GM18519 (cell line): ENCODE results near the gene FNIP2.
"Not testable (repeated sequence)": the region's sequence is repeated elsewhere in the genome, so short reads cannot be mapped to it uniquely, and the experiment has no call there.

Experiments used
- ATAC-seq: cut with Tn5 transposase; IDR thresholded peaks from one replicate; pipeline ENCODE4 v1.9.1; 2021; ENCODE audit warnings: mild to moderate bottlenecking, moderate library complexity; ENCODE audit not compliant: unreplicated experiment, low FRiP score

The FNIP2 gene

DNA sequence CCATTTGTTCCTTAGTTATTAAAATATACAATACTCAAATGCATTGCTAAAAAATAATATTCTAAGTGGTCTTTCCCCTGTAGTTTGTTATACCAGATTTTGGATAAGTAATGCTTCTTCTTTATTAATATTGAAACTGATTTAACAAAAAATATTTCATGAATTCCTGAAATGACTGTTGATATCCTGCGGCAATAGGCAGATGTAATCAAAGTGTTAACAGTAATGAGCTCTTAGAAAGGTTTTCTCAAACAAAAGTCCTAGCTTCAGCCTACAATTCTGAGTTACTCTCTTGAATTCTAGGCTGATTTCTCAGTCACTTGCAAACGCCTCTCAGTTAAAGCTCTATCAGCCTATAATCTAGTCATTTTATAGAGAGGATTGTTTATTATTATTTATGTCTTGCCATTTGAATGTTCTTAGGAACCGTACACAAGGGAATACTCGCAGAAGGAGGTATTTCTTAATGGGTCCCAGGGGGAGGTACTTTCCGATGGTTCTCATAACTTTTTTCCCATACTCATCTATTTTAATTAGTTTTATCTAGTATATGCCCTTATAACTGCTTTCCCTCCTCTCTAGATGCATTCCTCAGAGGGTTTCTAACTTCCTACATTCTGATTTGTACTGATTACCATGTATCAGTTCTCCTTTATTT is 96.8 kb downstream of the FNIP2 start:
- no peak for ATAC-seq

DNA sequence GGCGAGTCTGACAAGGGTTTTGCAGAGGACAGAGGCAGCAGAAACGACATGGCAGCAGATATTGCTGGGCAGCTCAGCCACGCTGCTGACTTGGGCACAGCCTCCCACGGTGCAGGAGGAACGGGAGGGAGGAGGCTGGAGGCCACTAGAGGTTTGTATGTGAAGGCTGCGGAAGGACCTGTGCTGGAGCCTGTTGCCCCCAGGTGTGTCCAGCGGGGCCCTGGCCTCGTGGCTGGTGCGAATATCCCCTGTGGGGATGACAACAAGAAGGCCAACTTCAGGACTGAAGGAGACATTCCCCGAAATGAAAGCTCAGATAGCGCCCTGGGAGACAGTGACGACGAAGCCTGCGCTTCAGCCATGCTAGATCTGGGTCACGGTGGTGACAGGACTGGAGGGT is 100.2 kb downstream of the FNIP2 start:
- no peak for ATAC-seq

DNA sequence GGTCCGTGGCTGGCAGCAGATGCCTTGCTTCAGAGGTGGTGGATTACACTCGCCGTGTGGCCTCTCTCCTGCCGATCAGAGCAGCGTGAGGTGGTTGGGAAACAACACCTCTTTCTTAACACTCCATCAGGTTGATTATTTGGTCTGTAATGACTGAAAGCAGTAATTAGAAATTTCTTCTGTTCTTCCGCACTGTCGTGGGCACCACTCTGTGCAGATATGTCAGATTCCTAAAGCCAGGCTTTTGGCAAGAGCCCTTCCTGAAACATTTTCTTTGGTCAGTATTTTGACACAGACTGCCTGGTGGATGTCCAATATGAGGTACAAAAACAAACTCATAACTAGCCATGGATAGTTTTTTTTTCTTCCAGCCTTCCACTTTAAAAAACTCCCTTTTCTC is 100.9 kb downstream of the FNIP2 start:
- ATAC-seq = no peak

DNA sequence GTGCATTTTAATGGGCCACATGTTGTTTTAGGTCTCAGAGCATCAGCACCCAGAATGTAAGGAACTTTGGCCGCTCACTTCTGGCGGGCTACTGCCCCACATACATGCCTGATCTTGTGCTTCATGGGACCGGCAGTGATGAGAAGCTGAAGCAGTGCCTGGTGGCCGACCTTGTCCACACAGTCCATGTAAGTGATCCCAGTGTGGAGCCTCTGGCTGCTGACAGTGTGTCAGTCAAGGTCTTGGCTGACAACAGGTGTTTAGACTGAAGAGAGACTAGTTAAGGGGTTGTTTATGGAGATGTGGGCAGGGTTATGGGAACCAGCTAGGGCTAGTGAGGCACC is 101.4 kb downstream of the FNIP2 start:
- no peak for ATAC-seq

DNA sequence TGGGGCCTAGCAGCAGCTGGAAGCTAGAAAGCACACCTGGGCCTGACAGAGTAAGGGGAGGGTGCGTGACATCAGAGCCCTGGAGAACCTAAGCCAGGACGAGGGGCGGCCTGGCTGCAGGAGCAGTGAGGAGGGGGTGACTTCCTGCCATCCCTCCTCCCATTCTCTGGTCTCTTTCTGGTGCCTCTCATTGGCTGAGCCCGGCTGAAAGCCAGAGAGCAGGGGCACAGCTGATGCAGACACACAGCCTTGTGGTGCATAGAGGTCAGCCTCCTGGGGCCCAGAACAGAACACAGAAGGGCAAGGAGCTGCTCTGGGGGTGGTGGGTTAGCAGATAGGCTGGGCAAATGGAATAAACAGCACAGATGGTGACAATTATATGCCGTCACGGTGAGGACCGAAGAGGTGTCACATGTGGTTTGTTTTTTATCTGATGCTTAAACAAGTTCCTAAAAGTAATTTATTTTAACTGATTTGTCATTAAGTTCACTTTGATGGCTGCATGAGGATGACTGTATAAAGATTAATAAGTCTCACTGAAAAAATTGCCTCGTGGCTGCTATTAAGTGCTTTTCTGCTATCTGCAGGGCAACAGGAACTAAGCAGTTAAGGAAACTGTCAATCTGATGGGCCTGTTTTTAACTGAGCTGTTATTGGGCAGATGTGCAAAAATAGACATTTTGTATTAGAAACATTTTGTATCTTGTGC is 102.0 kb downstream of the FNIP2 start:
- no peak for ATAC-seq

DNA sequence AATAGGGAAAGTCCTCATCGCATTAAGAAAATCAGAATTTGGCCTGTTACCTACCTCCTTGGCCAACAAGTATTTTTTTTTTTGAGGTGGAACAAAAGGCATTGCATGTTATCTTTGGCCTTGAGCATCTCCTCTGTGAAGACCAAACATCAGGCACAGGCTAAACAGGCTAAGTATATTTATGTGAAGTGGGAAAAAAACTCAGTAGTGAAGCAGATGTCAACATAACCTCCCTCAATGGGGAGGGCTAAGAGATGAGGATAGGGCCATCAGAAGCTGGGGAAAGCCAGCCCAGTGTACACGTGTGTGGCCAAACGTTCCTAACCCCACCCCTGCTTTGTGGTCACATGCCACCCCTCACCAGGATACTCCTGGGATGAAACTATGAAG is 102.5 kb downstream of the FNIP2 start:
- no peak for ATAC-seq

DNA sequence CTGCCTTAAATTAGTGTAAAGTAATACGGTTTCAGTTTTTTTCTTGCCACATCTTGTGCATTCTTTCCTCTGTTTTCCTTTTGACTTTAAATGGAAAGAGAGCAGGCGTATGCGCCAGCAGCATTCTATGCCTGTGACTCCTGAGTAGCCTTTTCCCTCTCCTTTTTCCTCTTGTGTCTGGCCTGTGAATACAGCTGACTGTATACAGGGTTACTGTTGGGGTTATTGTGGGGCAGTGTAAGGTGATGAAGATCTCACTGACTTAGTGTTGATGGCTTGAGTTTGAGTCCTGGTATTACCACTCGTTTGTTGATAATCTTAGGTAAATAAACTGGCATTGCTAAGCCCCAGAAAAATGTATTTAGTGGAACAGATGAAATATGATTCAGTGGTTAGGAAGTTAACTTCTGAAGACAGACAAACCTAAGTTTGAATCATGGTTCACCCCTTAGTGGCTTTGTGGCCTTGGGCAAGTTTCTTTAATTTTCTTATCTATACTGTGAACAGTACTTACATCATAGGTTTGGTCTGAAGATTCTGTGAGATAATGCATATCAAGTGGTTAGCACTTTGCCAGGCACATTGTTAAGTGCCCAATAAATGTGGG is 105.1 kb downstream of the FNIP2 start:
- no peak for ATAC-seq

DNA sequence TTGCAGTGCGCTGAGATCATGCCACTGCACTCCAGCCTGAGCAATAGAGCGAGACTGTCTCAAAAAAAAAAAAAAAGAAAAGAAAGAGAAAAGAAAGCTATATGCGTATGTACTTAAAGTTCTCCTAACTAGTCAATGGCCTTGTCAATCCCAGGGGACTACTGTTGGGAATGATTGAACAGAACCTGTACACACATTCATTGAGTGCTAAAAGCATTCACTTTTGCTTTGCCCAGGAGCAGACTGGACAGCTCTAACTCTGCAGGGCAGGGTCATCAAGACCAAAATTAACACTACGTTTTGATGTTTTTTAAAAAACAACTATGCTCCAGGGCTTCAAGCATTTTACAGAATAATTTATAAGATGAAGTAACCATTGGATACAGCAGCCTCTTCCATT is 106.2 kb downstream of the FNIP2 start:
- no peak for ATAC-seq

DNA sequence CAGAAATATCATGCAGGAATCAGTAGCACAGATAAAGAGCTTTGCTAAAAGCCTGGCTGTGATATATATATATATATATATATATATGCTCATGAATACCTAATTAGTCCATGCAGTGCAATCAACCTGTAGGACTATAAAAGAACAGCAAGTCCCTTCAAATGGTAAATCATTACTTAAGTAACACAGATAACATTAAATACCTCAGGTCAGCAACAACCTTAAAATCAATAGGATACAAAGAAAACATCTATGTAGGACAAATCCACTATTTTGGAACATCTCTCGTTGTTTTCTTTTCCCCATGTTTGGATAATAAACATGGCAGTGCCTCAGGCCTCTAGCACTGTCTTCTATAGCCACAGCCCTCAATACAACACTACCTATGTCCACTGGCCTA is 106.6 kb downstream of the FNIP2 start:
- ATAC-seq = no peak

DNA sequence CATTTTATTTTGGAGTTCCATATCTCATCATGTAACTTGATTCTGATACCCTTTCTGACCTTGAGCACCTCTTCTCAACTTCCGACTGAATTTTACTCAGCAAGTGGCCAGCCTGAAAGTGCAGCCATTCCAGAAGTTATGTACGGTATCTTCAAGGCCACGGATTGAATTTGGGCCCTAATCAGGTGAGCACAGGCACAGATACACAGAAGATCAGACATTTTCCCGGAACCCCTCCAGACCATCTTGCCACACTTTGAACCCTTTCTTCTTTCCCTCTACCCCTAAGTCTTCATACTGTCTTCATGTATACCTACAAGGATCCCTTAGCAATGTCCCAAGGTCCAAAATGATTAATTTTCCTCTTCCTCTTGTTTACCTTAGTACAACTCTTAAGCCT is 108.2 kb downstream of the FNIP2 start:
- no peak for ATAC-seq

DNA sequence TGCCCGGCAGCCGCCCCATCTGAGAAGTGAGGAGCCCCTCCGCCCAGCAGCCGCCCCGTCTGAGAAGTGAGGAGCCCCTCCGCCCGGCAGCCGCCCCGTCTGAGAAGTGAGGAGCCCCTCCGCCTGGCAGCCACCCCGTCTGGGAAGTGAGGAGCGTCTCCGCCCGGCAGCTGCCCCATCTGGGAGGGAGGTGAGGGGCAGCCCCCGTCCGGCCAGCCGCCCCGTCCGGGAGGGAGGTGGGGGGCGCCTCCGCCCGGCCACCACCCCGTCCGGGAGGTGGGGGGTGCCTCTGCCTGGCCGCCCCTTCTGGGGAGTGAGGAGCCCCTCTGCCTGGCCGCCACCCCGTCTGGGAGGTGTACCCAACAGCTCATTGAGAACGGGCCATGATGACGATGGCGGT is 113.3 kb downstream of the FNIP2 start:
- ATAC-seq = not testable (repeated sequence)

DNA sequence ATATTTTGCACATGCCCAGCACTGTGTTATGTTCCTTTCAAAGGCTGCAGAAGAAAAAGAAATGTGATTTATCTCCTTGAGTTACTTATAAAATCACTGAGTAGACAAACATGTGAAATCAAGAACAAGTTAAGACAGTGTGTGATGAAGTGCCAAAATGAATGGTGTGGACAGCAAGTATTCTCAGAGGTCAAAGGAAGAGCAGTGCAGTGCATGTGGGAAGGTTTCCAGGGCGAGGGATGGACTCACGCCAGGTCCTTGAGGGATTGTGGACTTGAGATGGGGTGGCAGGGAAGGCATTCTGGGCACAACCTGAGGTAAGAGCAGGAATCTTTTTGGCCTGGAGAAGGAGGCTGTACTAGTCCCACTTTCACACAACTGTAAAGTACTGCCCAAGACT is 115.5 kb downstream of the FNIP2 start:
- ATAC-seq = no peak

DNA sequence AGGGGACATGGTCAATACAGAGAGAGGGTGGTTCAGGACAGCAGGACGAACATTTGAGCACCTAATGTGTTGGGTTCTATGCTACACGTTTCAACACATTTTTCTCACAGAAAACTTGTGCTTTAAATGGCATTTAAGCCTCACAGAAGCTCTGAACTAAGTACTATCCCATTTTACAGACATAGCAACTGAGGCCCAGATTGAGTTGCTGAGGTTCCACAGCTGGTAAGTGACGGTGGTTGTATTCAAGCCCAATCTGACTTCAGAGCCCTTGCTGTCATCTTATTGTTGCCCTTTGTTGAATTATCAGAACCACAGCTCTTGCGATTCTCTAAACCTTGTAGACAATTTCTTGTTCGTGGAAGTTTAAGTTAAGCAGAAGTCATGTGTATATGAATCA is 116.7 kb downstream of the FNIP2 start:
- ATAC-seq = no peak

DNA sequence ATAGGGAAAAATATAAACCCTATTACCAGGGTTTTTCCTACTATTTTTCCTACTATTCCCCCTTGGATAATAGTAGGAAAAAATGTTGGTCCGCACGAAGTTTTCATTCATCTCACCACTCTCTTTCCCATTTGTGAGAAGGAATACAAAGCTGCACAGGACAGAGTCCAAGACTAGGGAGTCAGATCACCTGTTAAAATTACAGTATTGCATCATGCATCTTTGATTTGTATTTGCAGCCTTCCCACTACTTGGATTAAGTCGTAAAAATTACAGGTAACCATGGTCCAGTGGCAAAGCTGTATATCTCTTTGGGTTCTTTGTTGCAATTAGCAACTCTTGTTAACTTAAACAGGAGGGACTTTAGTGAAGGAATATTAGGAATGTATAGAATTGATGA is 121.5 kb downstream of the FNIP2 start:
- no peak for ATAC-seq

DNA sequence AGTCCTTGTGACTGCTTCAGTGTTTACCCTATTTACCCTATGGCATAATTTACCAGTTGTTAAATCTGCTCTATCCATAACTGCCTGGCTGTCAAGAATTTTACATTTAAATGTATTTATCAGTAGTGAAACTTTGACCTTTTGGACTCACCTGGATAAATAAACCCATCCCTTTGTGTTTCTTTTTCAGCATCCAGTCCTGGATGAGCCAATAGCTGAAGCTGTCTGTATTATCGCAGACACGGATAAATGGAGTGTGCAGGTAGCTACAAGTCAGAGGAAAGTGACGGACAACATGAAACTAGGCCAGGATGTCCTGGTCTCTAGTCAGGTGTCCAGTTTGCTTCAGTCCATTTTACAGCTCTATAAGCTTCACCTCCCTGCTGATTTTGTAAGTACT is 122.4 kb downstream of the FNIP2 start:
- no peak for ATAC-seq

DNA sequence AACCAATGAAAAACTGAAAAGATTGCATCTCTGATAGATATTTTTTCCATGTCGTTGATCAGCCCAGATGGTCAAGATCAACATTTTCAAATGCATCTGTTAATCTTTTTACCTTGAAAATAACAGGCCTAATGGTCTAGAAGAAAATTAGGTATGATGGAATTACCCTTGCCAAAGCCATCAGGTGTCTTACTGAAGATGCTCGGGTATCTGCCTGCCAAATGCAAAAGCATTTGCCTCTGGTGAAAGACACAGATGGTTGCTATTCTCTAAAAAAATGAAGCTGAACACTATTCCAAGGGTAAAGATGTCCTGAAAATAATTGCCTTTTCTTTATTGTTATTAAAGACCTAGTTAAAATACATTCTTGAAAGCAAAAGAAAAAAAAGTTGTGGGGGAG is 126.0 kb downstream of the FNIP2 start:
- no peak for ATAC-seq

DNA sequence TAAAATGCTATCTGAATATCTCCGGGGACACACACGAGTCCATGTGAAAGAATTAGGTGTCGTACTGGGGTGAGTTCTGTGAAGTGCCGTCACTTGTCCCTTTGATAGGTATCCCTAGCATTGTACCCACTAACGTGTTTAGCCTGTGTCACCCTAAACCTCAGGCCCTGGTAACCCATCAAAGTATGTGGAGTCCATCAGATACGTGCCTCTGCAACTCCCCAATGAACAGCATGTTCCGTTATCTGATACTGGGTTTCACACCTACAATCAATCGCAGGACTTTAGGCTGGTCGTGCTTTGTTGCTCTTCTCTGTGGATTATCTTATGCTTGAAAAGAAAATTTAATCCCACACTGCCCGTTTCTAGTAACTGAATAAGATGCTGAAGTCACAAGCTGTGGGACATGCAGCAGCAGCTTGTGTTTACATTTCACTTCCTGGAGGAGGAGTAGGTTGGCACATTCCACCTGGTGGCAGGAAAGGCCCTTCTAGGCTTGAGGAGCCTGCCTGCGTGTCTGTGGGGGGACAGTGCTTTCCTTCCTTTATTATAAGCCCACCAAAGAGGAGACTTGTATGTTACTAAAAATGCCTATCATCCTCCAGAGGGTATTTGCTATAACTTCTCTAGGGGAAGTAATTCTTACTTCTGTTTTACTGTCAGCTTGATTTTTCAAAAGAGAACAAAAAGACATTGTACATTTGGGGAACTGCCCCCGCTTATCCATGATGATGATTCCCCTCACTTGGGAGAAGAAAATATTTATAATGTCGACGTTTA is 127.2 kb downstream of the FNIP2 start:
- ATAC-seq = no peak

DNA sequence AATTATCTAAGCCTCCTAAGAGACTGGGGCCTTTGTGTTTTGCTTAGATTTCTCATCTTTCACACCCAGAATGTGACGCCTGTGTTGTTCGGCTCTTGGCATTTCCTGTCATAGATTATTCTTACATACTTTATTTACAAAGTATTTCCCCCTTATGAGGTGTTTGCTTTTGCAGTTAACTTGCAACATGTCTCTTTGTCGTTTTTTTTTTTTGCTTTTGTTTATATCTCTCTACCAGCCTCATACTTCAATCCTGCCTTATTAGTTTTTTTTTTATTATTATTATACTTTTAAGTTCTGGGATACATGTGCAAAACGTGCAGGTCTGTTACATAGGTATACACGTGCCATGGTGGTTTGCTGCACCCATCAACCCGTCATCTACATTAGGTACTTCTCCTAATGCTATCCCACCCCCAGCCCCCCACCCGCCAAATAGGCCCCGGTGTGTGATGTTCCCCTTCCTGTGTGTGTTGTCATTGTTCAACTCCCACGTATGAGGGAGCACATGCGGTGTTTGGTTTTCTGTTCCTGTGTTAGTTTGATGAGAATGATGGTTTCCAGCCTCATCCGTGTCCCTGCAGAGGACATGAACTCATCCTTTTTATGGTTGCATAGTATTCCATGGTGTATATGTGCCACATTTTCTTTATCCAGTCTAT is 127.9 kb downstream of the FNIP2 start:
- ATAC-seq = not testable (repeated sequence)

DNA sequence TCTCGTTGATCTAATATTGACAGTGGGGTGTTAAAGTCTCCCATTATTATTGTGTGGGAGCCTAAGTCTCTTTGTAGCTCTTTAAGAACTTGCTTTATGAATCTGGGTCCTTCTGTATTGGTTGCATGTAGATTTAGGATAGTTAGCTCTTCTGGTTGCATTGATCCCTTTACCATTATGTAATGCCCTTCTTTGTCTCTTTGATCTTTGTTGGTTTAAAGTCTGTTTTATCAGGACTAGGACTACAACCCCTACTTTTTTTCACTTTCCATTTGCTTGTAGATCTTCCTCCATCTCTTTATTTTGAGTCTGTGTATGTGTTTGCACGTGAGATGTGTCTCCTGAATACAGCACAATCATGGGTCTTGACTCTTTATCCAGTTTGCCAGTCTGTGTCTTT is 131.6 kb downstream of the FNIP2 start:
- ATAC-seq = not testable (repeated sequence)

DNA sequence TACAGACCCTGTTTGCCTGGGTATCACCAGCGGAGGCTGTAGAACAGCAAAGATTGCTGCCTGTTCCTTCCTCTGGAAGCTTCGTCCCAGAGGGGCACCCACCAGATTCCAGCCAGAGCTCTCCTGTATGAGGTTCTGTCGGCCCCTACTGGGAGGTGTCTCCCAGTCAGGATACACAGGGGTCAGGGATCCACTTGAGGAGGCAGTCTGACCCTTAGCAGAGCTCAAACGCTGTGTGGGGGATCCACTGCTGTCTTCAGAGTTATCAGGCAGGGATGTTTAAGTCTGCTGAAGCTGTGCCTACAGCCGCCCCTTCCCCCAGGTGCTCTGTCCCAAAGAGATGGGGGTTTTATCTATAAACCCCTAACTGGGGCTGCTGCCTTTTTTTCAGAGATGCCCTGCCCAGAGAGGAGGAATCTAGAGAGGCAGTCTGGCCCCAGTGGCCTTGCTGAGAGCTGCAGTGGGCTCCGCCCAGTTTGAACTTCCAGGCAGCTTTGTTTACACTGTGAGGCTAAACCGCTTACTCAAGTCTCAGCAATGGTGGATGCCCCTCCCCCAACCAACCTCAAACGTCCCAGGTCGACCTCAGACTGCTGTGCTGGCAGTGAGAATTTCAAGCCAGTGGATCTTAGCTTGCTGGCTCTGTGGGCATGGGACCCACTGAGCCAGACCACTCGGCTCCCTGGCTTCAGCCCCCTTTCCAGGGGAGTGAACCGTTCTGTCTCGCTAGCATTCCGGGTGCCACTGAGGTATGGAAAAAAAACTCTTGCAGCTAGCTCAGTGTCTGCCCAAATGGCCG is 133.7 kb downstream of the FNIP2 start:
- ATAC-seq = not testable (repeated sequence)
